ENCODE results near the gene MYO9B. TPM values are rescaled to one million over a fixed set of nuclear protein-coding genes. Genes with fewer than 3 reads are reported as not detected.

MYO9B gene
- total RNA-seq, 1 experiment from 2014 or later: 103 TPM

- intact Hi-C loops (cut with micrococcal nuclease; ENCODE audit: unreplicated experiment): no loop called here
- Histone ChIP-seq H3K27me3 (ENCODE audit: insufficient read depth, low read depth) (no peaks in the 10 kb centered on the region), H3K27ac (peak overlapping the region; percentile 47), H3K9me3 (ENCODE audit: insufficient read depth, low read depth) (no peaks in the 10 kb centered on the region), H4K20me1 (ENCODE audit: insufficient read depth) (peaks cover 36% of the 10 kb centered on the region), H3K4me1 (replicated peaks; ENCODE audit: insufficient read depth) (peaks cover 69% of the 10 kb centered on the region), H3K9me2 (ENCODE audit: insufficient read depth) (no peaks in the 10 kb centered on the region), H3K36me3 (ENCODE audit: low read depth) (0 out of 2 replicates have a peak, but pooled peaks cover 5% of the 10 kb centered on the region), H3F3A (ENCODE audit: insufficient read depth, low read depth) (peaks cover 42% of the 10 kb centered on the region), H3K79me2 (ENCODE audit: low read depth) (peaks cover 58% of the 10 kb centered on the region), H3K4me3 (peak overlapping the region; percentile 82), H2AFZ (peak overlapping the region; percentile 63; the same call in 1 of the 2 replicates), H3K4me2 (peak overlapping the region; percentile 89)
- BruUV-seq (replicated peaks): no TSS peak
- ChIA-PET CTCF (no interaction called here), POLR2A (ENCODE audit: unreplicated experiment) (interaction anchor here (0.6 kb wide), 1 partner anchor 16 kb away, joined by 6 read pairs; no protein-coding TSS in a partner anchor)
- DNase-seq: peak; percentile 34 to 53
- TF ChIP-seq CTCF (conservative IDR thresholded peaks at IDR 0.05) (no peak), EZH2 (IDR thresholded peaks at IDR 0.05; ENCODE audit: low read depth) (no peak)
Observed at GRCh38 chr19:17244618-17245534, 169.3 kb downstream of the MYO9B start.

GRCh38 chr19:17245535-17245984 lies 170.0 kb downstream of the MYO9B start, which contains the start of gene NR2F6:
NR2F6 (minus strand) TSS chr19:17245919; CDS start chr19:17245220, 699 bp downstream.
- DNase-seq: no peak
- H3K9me2 ChIP-seq (ENCODE audit: insufficient read depth): no peaks in the 10 kb centered on the region
- peaks cover 67% of the 10 kb centered on the region for H3K4me1 ChIP-seq (replicated peaks; ENCODE audit: insufficient read depth)
- TF ChIP-seq EZH2 (IDR thresholded peaks at IDR 0.05; ENCODE audit: low read depth) (no peak), CTCF (conservative IDR thresholded peaks at IDR 0.05) (no peak)
- BruUV-seq (replicated peaks): no TSS peak
- H3K9me3 ChIP-seq (ENCODE audit: insufficient read depth, low read depth): no peaks in the 10 kb centered on the region
- POLR2A ChIA-PET (ENCODE audit: unreplicated experiment): no interaction called here
- H2AFZ ChIP-seq: peak within 1 kb of the TSS; percentile 41; the same call in 1 of the 2 replicates
- peaks cover 40% of the 10 kb centered on the region for H3F3A ChIP-seq (ENCODE audit: insufficient read depth, low read depth)
- H4K20me1 ChIP-seq (ENCODE audit: insufficient read depth): peaks cover 33% of the 10 kb centered on the region
- peak within 1 kb of the TSS; percentile 82 for H3K4me3 ChIP-seq
- H3K36me3 ChIP-seq (ENCODE audit: low read depth): 0 out of 2 replicates have a peak, but pooled peaks cover 5% of the 10 kb centered on the region
- CTCF ChIA-PET: no interaction called here
- peak within 1 kb of the TSS; percentile 89 for H3K4me2 ChIP-seq
- intact Hi-C loops (cut with micrococcal nuclease; ENCODE audit: unreplicated experiment): no loop called here
- peak within 1 kb of the TSS; percentile 95 for H3K27ac ChIP-seq
- no peaks in the 10 kb centered on the region for H3K27me3 ChIP-seq (ENCODE audit: insufficient read depth, low read depth)
- peaks cover 51% of the 10 kb centered on the region for H3K79me2 ChIP-seq (ENCODE audit: low read depth)

GRCh38 chr19:17246681-17247425 lies 171.3 kb downstream of the MYO9B start:
- Histone ChIP-seq H3K4me2 (peak overlapping the region; percentile 86), H3K27me3 (ENCODE audit: insufficient read depth, low read depth) (no peaks in the 10 kb centered on the region), H3K36me3 (ENCODE audit: low read depth) (no peaks in the 10 kb centered on the region), H3K9me2 (ENCODE audit: insufficient read depth) (no peaks in the 10 kb centered on the region), H3K79me2 (ENCODE audit: low read depth) (peaks cover 38% of the 10 kb centered on the region), H3K4me1 (replicated peaks; ENCODE audit: insufficient read depth) (peaks cover 54% of the 10 kb centered on the region), H3K27ac (peak overlapping the region; percentile 95), H3K9me3 (ENCODE audit: insufficient read depth, low read depth) (no peaks in the 10 kb centered on the region), H3K4me3 (peak overlapping the region; percentile 61; the same call in 1 of the 2 replicates), H4K20me1 (ENCODE audit: insufficient read depth) (peaks cover 20% of the 10 kb centered on the region), H2AFZ (peak overlapping the region; percentile 41; the same call in 1 of the 2 replicates), H3F3A (ENCODE audit: insufficient read depth, low read depth) (peaks cover 37% of the 10 kb centered on the region)
- ChIA-PET POLR2A (ENCODE audit: unreplicated experiment) (interaction anchor here (0.5 kb wide), 1 partner anchor 21 kb away, joined by 3 read pairs; the partner anchor contains the start of gene OCEL1), CTCF (no interaction called here)
- intact Hi-C loops (cut with micrococcal nuclease; ENCODE audit: unreplicated experiment): loop anchor here (1.0 to 2.0 kb wide), 2 partner anchors 14 to 20 kb away; partner anchors contain the start of gene BABAM1
- DNase-seq: peak in 1 of 2 experiments; percentile 53
- TF ChIP-seq EZH2 (IDR thresholded peaks at IDR 0.05; ENCODE audit: low read depth) (no peak), CTCF (conservative IDR thresholded peaks at IDR 0.05) (no peak)
- BruUV-seq (replicated peaks): TSS peak; percentile 49

All from PC-9 (cell line).